ENCODE measurements around the gene TP53RK.
A peak's percentile ranks its signal among the peaks of the same experiment; 100 is the strongest.

- TF ChIP-seq CTCF (IDR thresholded peaks at IDR 0.05) (peak; percentile 74 to 87 (median 77)), POLR2A (IDR thresholded peaks at IDR 0.05) (no peak), POLR2AphosphoS5 (IDR thresholded peaks at IDR 0.05) (no peak)
These were observed 8.0 kb downstream of the TP53RK start for GRCh38 chr20:46681032-46681854.
